ENCODE results near the gene GFER.

GFER gene

DNA sequence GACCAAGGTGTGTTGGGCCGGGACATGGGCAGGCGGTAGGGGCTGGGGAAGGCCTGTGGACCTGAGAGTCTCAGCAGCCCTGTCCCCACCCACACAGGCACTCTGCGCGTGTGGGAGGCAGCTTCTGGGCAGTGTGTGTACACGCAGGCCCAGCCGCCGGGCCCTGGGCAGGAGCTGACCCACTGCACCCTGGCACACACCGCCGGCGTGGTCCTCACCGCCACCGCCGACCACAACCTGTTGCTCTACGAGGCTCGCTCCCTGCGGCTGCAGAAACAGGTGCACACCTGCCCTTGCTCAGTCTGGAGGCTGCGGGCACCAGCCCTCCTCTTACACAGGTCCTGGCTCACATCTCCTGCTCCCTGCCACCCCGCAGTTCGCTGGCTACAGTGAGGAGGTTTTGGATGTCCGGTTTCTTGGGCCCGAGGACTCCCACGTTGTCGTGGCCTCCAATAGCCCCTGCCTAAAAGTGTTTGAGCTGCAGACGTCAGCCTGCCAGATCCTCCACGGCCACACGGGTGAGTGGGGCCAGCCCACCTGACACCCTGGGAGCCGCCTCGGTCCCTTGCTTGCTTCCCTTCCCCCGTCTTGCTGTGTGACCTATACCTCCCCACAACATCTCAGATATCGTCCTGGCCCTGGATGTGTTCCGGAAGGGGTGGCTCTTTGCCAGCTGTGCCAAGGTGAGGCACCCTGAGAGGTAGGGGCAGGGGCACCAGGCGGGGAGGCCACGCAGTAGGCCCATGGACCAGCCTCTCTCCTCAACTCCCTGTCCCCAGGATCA is 8.4 kb upstream of the GFER start:
- TF ChIP-seq, protein P1, sequence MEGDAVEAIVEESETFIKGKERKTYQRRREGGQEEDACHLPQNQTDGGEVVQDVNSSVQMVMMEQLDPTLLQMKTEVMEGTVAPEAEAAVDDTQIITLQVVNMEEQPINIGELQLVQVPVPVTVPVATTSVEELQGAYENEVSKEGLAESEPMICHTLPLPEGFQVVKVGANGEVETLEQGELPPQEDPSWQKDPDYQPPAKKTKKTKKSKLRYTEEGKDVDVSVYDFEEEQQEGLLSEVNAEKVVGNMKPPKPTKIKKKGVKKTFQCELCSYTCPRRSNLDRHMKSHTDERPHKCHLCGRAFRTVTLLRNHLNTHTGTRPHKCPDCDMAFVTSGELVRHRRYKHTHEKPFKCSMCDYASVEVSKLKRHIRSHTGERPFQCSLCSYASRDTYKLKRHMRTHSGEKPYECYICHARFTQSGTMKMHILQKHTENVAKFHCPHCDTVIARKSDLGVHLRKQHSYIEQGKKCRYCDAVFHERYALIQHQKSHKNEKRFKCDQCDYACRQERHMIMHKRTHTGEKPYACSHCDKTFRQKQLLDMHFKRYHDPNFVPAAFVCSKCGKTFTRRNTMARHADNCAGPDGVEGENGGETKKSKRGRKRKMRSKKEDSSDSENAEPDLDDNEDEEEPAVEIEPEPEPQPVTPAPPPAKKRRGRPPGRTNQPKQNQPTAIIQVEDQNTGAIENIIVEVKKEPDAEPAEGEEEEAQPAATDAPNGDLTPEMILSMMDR (IDR thresholded peaks at IDR 0.05; ENCODE audit: extremely low read depth, missing control alignments), result no peak
- DNase-seq (ENCODE audit: low spot score), result no peak

GRCh38 chr16:1976216-1976520 is 7.8 kb upstream of the GFER start:
- TF ChIP-seq, protein P1 (IDR thresholded peaks at IDR 0.05; ENCODE audit: extremely low read depth, missing control alignments), result no peak
- DNase-seq (ENCODE audit: low spot score), result no peak

GRCh38 chr16:1976951-1977874 is 6.8 kb upstream of the GFER start:
- TF ChIP-seq, protein P1 (IDR thresholded peaks at IDR 0.05; ENCODE audit: extremely low read depth, missing control alignments), result no peak
- DNase-seq (ENCODE audit: low spot score), result no peak

DNA sequence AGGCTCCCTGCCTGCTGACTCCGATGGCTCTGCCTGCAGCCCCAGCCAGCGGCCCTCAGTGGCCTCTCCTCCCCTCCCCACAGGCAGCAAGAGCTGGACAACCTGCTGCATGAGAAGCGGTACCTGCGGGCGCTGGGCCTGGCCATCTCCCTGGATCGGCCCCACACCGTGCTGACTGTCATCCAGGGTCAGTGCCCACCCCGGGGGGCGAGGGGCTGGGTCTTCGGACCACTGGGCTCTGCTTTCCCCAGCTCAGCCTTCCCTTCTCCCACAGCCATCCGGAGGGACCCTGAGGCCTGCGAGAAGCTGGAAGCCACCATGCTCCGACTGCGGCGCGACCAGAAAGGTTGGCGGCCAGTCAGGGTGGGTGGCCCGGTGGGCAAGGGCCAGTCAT is 6.1 kb upstream of the GFER start:
- DNase-seq (ENCODE audit: low spot score), result no peak
- TF ChIP-seq, protein P1 (IDR thresholded peaks at IDR 0.05; ENCODE audit: extremely low read depth, missing control alignments), result no peak

GRCh38 chr16:1978476-1979120 is 5.4 kb upstream of the GFER start:
- TF ChIP-seq, protein P1 (IDR thresholded peaks at IDR 0.05; ENCODE audit: extremely low read depth, missing control alignments), result no peak
- DNase-seq (ENCODE audit: low spot score), result no peak

DNA sequence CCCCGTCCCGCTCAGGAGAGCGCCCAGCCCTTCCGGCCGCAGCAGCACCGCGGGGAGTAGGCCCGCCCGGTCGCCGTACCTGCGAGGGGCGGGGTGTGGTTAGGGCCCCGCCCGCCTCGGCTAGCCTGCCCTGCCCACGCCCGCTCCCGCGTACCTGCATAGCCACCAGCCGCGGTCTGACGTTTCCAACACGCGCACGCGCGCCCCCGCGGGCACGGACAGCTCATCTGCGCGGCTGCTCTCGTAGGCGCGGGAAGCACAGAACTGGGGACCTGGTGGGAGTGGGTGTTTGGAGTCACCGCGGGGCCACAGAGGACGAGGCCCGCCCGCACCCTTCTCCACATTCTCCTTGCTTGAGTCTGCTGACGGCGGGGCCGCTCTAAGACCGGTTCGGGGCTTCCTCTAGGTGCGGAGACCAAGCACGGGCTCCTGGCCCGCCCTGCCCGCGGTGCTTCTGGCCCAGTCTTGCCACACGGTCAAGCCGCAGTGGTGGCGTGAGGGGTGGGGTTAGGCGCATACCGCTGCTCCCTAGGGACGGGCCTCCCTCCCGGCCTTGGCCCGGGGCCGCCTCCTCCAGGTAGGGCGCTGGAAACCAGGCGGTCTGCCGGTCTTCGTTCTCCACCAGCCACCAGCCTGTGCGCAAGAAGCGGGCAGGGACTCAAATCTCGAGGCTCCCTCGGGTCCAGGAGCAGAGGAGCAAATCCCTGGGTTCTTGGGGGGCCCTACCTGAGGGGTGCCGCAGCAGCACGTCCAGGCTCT is 4.5 kb upstream of the GFER start:
- DNase-seq (ENCODE audit: low spot score), result no peak
- TF ChIP-seq, protein P1 (IDR thresholded peaks at IDR 0.05; ENCODE audit: extremely low read depth, missing control alignments), result no peak

All from GM20000 (cell line).